Astrocyte (in vitro differentiated cells and primary cell): ENCODE results near the gene SMTNL2.

Experiments
- CTCF ChIP-seq: IDR thresholded peaks from 2 replicates; pipeline ENCODE4 v1.5.1; 2011; ENCODE audit warnings: low read depth, mild to moderate bottlenecking, inconsistent platforms, low read length, moderate library complexity; ENCODE audit not compliant: insufficient read depth
- EZH2 ChIP-seq: IDR thresholded peaks from 2 replicates; pipeline ENCODE4 v1.6.1; 2012; ENCODE audit warnings: mild to moderate bottlenecking, low read length, inconsistent platforms; ENCODE audit not compliant: insufficient read depth

GRCh38 chr17:4534928-4535666, 49.2 kb upstream of the SMTNL2 start:
- no peak for TF ChIP-seq CTCF
- no peak for TF ChIP-seq EZH2
